Measurements from ENCODE around the gene ANKRD65. TPM values are rescaled to one million over a fixed set of nuclear protein-coding genes. Genes with fewer than 3 reads are reported as not detected.
A peak's percentile ranks its signal among the peaks of the same experiment; 100 is the strongest.
"Not testable (repeated sequence)": the region's sequence is repeated elsewhere in the genome, so short reads cannot be mapped to it uniquely, and the experiment has no call there.

ANKRD65 gene
- total RNA-seq, 1 donor from 2014 or later, result 10.1 TPM

DNA sequence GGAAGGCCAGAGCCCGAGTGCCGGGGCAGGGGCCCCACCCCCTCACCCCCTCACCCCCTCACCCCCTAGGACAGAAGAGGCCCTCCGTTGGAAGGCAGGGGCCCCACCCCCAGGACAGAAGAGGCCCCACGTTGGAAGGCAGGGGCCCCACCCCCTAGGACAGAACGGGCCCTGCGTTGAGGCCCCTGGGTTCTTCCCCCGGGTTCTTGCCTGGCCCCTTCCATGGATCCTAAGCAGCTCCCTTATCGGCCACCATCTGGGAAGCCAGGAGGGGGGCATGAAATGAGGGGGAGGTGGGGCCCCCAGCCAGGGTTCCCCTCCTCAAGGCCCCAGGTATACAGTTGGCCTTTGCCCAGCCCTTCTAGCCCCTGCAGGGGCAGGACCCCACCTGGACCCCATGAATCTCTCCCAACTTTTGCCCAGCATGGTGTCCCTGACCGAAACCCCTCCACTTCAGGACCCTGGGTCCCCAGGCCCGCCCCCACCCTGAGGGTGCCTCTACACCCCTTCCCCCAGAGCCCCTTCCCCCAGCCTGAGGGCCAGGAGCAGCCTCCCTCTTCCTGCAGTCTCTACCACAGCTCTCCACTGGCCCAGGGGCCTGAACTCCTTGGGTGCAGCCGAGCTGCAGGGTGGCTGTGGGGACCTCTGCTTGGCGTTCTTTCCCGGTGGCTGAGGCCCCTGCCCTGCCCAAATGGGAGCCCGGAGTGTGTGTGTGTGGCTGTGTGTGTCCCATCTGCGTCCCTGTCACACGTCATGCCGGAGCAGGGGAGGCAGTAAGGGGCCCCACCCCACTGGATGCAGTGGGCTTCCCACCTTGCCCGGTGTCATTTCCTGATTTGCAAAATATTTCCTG, 10.1 kb upstream of the ANKRD65 start:
- no peak for DNase-seq (ENCODE audit: low spot score)

DNA sequence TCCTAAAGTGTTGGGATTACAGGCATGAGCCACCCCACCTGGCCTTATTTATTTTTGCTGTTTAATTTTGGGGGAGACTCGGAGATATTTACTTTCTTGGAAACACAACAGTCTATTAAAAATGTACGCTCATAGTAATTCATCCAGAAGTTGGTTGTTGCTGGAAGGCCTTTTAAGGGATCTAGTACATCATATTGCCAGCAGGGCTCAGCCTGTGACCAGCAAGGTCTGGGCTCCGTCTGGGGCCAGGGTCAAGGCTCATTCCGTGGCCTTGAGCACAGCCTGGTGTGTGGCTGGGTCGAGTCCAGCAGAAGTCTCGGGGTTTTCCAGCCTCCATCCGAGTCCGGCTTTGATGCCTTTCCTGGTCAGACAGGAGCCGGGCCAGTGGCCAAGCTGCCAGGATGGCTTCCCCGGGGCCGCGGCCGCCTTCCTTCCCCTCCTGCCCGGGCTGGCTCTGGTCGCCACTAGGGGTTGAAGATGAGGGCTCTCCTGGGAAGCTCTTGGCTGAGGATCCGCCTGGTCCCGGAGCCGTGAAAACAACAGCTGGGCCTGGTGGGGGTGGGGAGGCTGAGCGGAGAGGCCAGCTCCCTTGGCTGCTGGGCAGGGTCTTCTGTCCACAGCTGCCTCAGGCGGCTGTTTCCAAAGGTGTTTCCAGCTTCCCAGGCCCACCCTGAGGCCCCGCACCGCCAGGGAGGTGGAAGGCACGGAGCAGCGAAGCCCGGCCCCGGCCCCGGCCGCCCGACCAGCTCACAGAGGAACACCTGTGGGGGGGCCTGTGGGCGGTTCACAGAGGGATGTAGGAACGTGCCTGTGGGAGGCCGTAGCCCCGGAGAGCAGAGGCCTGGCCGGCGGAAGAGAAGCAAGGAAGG, 9.3 kb upstream of the ANKRD65 start:
- peak; percentile 67 for DNase-seq (ENCODE audit: low spot score)

DNA sequence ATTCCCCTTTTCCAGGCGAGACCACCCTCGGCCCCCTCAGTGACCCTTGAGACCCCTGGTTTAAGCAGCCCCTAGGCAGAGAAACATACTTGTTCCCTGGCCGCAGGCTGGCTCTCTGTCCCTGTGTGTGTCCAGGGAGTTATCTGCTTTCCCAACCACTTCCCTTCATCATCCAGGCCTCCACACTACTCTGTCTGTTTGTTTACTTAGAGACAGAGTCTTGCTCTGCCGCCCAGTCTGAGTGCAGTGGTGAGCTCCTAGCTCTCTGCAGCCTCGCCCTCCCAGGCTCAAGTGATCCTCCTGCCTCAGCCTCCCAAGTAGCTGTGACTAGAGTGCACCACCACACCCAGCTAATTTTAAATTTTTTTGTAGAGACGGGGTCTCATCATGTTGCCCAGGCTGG, 8.6 kb upstream of the ANKRD65 start:
- DNase-seq (ENCODE audit: low spot score), result no peak

DNA sequence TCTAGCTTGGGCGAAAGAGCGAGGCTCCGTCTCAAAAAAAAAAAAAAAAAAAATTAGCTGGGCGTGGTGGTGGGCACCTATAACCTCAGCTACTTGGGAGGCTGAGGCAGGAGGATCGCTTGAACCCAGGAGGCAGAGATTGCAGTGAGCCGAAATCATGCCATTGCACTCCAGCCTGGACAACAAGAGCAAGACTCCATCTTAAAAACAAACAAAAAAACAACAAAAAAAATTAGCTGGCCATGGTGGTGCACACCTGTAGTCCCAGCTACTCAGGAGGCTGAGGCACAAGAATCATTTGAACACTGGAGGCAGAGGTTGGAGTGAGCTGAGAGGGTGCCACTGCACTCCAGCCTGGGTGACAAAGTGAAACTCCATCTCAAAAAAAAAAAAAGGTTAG, 7.9 kb upstream of the ANKRD65 start:
- not testable (repeated sequence) for DNase-seq (ENCODE audit: low spot score)

DNA sequence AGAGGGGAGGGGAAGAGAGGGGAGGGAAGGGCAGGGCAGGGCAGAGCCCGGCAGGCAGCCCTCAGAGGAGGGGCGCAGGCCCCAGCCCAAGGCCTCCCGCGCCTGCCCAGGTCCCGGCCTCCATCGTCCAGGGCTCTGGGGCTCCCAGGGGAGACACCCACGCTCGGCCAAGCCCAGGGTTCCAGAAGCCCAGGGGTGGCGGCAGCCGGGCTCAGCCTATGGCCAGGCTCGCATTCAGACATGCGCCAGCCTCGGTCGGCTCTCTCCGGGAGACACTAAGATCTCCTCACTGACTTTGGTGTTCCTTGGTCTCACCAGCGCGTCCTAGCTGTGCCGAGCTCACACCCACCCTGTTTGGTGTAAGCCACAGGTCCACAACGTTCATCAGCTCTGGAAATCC, 7.1 kb upstream of the ANKRD65 start:
- no peak for DNase-seq (ENCODE audit: low spot score)

DNA sequence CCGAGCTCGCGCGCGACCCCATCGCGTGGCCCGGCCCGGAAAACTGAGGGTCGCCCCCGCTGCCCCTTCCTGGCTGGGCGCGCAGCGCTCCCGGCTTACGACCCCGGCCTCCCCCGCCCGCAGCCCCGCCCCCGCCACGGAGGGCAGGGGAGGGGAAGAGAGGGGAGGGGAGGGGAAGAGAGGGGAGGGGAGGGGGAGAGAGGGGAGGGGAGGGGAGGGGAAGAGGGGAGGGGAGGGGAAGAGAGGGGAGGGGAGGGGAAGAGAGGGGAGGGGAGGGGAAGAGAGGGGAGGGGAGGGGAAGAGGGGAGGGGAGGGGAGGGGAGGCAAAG, 6.7 kb upstream of the ANKRD65 start:
- DNase-seq (ENCODE audit: low spot score), result no peak

DNA sequence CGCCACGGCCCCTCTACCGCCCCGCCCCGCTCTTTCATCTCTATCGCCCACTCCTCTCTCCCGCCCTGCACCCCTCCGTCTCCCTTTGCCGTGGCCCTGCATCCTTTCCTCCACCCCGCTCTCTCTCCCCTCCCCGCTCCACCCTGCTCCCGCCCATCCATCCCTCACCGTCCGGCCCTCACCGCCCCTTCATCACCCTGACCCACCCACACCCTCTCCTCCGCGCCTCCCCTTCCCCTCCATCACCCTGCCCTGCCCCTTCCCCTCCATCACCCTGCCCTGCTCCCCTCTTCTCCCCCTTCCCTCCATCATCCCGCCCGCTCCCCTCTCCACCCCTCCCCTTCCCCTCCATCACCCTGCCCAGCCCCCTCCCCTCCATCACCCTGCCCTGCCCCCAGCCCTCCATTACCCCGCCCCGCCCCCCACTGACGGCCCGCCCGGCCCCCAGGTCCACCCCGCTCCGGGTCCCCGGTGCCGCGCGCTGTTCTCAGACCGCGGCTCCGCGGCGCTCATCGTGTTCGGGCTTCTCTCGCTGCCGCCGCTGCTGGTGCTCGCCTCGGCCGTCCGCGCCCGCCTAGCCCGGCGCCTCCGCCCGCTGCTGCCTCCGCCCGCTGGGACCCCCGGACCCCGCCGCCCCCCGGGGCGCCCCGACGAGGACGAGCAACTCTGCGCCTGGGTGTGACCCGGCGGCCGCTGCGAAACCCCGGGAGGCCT, 6.2 kb upstream of the ANKRD65 start:
- no peak for DNase-seq (ENCODE audit: low spot score)

DNA sequence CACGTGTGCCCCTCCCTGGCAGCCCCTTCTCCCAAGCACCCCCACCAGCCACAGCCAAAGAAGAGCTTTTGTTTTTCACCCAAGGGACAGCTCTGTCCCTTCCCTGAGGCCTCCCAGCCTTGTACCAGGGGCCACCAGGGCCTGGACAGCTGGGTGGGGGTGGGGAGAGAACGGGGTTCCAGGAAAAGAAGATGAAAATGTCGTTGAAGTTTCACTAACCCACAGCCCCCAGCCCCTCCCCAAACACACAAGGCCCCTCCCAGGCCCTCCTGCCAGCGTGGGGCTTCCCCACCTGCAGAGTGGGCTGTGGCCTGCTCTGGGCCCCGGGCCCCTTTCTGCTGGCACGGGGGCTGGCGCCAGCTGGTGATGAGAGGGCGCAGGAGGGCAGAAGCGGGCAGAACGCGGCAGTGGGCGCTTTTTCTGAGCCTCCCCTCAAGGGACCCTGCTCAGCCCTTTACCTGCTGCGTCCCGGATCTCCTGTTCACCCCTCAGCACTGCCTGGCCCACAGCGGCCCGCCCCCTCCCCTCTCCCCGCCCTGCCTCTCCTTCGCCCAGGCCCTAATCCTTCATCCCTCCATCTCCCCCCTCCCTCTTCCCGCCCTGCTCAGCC, 5.5 kb upstream of the ANKRD65 start:
- no peak for DNase-seq (ENCODE audit: low spot score)

DNA sequence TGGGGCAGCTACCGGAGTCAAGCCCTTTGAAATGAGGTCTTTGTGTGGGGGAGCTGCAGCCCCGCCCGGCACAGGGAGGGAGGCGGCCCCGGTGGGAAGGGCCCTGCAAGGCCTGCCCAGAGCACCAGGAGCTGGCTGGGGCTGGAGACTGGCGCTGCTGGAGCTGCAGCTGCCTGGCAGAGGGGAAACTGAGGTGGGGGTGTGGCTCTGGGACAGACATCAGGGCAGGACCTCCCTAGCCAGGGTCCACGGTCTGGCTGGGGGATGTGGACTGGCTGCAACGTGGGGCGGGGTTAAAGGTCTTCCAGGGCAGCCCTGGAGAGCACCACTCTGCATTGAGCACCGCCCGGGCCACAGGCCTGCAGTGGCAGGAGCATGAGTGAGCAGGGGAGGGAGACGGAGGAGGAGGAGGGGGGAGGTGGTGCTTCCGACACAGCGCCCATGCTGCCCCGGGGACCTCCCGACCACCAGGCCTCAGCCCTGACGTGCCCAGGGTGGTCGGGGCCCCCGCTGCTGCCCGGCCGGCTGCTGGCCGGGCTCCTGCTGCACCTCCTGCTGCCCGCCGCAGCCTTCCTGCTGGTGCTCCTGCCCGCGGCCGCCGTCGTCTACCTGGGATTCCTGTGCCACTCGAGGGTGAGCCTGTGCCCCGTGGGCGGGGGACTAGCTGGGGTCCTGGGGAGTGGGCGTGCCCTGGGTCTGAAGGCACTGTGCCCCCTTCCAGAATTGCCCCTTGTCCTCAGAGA, 4.8 kb upstream of the ANKRD65 start:
- no peak for DNase-seq (ENCODE audit: low spot score)

DNA sequence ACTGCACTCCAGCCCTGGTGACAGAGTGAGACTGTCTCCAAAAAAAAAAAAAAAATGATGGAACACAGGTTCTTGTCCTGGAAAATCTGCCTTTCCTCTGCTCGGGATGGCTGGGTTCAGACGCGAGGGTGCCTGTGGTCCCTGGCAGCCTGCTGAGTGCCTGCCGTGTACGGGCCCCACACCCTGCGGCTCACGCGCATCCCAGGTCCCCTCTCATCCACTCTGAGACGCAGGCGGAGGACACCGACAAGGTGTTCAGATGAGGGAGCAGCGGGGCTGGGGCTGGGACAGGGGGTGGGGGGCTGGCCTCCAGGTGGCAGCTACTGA, 4.3 kb upstream of the ANKRD65 start:
- DNase-seq (ENCODE audit: low spot score), result no peak

DNA sequence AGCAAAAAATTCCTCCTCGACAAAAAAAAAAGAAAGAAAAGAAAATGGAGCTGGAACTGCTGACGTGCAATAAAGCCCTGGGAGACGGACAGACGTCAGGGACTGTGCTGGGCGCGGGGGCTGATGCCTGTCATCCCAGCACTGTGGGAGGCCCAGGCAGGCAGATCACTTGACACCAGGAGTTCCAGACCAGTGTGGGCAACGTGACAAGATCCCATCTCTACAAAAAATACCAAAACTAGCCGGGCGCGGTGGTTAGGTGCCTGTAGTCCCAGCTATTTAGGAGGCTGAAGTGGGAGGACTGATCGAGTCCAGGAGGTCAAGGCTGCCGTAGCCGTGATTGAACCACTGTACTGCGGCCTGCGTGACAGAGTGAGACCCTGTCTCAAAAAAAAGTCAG, 3.6 kb upstream of the ANKRD65 start:
- no peak for DNase-seq (ENCODE audit: low spot score)

DNA sequence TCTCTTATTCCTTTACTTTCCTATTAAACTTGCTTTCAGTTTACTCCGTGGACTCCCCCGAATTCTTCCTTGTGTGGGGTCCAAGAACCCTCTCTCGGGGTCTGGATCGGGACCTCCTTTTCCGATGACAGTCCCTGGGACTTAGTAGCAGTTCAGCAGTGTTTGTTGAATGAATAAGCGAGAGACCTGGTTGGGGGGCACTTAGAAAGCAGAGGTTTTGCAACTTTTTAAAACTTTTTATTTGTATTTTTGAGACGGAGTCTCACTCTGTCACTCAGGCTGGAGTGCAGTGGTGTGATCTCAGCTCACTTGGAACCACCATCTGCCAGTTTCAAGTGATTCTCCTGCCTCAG, 2.1 kb upstream of the ANKRD65 start:
- DNase-seq (ENCODE audit: low spot score), result no peak

DNA sequence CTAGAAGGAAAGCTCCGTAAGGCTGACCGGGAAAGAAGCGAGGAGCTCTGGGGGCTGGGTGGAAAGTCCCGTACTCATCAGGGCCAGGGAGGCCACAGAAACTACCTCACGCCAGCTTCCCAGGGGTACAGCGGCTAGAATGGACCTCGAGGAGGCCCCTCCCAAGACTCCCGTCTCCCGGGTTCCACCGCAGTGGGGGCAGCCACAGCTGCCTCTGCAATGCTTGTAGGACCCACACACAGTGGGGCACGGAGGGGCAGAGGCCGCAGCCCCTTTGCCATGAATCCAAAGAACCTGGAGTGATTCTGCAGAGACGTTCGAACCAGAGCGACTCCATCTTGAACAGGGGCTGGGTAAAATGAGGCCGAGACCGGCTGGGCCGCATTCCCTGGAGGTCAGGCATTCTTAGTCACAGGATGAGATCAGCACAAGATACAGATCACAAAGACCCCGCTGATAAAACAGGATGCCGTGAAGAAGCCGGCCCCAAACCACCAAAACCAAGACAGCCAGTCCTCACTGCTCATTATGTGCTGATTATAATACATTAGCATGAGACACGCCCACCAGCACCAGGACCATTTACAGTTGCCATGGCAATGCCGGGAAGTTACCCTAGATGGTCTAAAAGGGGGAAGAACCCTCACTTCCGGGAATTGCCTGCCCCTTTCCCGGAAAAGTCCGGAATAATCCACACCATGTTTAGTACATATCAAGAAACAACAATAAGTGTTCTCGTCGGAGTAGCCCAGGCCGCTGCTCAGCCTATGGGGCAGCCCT, 1.6 kb upstream of the ANKRD65 start:
- no peak for DNase-seq (ENCODE audit: low spot score)

DNA sequence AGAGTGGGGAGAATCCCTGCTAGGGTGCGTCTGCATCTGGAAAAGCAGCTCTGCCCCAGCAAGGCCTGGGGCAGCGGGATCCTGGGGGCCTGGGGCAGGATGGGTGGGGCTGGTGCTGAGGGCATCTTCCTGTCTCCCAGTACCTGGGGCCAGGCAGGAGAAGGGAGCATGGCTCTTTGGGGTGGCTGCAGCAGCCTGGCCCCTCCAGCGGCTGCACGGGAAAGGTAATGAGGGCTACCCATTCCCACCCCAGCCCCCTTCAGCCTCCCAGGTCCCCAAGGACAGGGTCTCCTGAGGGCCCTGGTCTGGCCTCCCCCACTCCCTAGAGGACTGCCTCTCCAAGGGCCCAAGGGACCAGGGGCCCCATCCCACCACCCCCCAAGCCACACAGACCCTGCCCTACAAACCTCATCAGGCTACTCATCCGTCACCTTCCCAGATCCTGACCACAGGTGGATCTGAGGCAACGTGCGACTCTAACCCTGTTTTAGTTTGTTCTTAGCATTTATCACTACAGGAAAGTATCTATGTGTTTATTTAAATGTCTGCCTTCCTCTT, 910 bp upstream of the ANKRD65 start:
- no peak for DNase-seq (ENCODE audit: low spot score)

DNA sequence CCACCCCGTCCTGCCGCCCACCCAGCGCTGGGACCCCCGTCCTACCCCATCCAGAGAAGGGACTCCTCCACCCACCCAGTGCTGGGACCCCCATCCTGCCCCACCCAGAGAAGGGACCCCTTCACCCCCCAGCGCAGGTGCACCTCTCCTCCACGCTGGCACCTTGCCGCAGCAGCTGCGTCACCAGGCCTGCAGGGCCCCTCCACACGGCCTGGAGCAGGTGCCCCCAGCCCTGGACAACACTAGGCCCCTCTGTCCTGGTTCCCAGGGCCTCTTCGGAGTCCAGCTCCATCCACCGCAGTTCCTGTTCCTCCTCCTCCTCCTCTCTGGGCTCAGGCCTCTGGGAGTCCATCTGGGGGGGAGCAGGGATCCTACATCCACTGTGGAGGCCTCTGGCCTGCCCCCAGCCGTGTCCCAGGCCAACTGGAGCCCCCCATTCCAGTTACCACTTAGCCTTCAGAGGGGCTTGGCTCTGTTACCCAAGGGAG, 378 bp downstream of the ANKRD65 start:
- no peak for DNase-seq (ENCODE audit: low spot score)

DNA sequence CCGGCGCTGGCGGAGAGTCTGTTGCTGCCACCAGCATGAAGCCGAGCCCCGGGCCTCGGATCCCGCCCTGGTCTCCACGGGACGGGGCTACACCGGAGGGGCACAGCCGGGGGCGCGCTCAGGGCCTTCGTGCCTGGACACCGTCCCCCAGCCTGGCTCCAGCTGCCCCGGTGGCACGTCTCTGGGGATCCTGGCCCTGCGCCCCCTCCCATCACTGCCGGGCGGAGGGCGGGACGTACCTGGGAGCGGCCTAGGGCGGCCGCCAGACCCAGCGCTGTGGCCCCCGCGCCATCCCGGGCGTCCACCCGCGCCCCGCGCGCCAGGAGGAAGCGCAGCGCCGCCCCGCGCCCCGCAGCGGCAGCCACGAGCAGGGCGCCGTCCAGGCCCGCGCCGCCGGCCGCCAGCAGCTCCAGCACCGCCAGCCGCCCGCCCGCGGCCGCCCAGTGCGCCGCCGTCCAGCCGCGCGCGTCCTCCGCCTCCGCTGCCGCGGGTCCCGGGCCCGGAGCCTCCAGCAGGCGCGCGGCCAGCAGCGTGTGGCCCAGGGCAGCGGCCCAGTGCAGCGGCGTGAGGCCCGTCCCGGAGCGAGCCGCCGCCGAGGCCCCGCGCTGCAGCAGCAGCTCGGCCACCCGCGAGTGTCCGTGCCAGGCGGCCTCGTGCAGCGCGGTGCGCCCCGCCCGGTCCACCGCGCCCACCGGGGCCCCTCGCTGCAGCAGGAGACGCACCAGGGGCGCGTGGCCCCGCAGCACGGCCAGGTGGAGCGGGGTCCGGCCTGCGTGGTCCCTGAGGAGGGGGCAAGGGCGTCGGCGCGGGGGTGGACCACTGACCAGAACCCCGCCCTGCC, 1.0 kb downstream of the ANKRD65 start:
- no peak for DNase-seq (ENCODE audit: low spot score)

DNA sequence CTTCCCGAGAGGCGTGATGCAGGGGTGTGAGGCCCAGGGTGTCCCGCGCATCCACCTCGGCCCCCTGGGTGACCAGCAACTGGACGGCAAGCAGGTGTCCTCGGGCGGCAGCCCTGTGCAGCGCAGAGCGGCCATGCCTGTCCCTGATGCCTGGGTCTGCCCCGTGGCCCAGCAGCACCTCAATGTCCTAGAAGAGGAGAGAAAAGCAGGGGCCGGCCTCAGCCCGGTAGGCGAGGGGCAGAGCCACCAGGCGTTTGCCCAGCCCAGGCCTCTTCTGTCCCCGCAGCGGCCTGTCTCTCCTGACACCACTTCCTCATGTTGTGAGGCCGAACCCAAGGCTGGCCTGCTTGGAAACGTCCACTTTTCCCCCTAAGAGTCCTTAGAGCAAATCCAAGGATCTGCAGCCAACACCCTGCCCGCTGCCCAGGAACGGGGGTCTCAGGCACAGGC, 1.7 kb downstream of the ANKRD65 start:
- DNase-seq (ENCODE audit: low spot score), result no peak

DNA sequence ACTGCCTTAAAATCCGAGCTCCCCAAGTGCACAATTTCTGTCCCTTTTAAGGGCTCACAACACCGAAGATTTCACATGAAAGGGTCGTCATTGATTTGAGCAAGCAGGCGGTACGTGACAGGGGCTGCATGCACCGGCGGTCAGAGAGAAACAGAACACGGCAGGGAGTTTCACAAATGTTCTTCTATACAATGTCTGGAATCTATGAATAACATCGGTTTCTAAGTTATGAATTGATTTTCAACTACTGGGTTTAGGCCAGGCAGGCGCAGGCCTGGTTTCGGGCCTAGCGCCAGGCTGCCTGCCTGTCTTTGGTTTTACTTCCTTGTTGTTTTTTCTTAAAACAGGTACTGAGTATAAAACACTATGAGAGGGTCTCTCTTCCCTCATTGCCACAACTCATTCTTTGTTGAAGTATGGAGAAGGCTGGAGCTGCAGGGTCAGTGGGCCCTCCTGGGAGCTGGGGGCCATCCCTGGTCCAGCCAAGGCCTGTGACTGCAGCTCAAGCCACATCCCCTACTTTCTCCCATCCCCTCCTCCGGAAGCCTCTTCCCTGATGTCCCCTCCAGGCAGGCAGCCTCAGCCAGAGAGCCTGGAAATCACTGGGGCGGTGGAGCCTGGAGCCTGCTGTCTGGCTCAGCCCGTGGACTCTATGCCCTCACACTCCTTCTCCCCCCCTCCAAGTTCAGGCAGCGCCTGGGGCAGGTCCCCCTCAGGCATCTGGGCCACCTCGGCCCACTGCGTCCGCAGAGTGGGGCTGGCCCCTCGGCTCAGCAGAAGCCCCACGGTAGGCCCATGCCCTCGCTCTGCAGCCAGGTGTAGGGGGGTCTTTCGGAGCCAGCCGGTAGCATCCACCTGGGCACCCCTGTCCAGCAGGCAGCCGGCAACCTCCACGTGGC, 2.4 kb downstream of the ANKRD65 start:
- no peak for DNase-seq (ENCODE audit: low spot score)
